ENCODE data around the gene HSPA2.

GRCh38 chr14:64506721-64507120, 33.8 kb upstream of the HSPA2 start:
- TF ChIP-seq CTCF (IDR thresholded peaks at IDR 0.05) (no peak), EP300 (IDR thresholded peaks at IDR 0.05) (no peak), POLR2AphosphoS5 (IDR thresholded peaks at IDR 0.05) (no peak)
